ENCODE results near the gene TRAPPC3. TPM values are rescaled to one million over a fixed set of nuclear protein-coding genes. Genes with fewer than 3 reads are reported as not detected.
"Not testable (repeated sequence)": the region's sequence is repeated elsewhere in the genome, so short reads cannot be mapped to it uniquely, and the experiment has no call there.

Gene TRAPPC3
- polyA plus RNA-seq, 12 donors, result 25.8 to 46.5 (median 38.1) TPM; not detected in 1

GRCh38 chr1:36170643-36171412 lies 21.5 kb upstream of the TRAPPC3 start:
- DNase-seq, result no peak

GRCh38 chr1:36168514-36168913 lies 19.2 kb upstream of the TRAPPC3 start:
- no peak for DNase-seq

- no peak for DNase-seq
Observed at GRCh38 chr1:36166938-36167905, 17.9 kb upstream of the TRAPPC3 start.

- no peak for DNase-seq
Observed at GRCh38 chr1:36166136-36166535, 16.9 kb upstream of the TRAPPC3 start.

- no peak for DNase-seq
Observed at GRCh38 chr1:36165145-36165544, 15.9 kb upstream of the TRAPPC3 start.

- no peak for DNase-seq
Observed at GRCh38 chr1:36164361-36164760, 15.1 kb upstream of the TRAPPC3 start.

- DNase-seq, result no peak
Observed at GRCh38 chr1:36163426-36163825, 14.1 kb upstream of the TRAPPC3 start.

GRCh38 chr1:36162680-36163239 lies 13.5 kb upstream of the TRAPPC3 start:
- DNase-seq, result no peak

- no peak for DNase-seq
Observed at GRCh38 chr1:36161641-36162531, 12.6 kb upstream of the TRAPPC3 start.

- no peak for DNase-seq
Observed at GRCh38 chr1:36160949-36161485, 11.7 kb upstream of the TRAPPC3 start.

- DNase-seq, result no peak
Observed at GRCh38 chr1:36160388-36160948, 11.2 kb upstream of the TRAPPC3 start.

- DNase-seq, result no peak
Observed at GRCh38 chr1:36159614-36160387, 10.5 kb upstream of the TRAPPC3 start.

GRCh38 chr1:36158827-36159252 lies 9.6 kb upstream of the TRAPPC3 start:
- DNase-seq, result not testable (repeated sequence)

- DNase-seq, result no peak
Observed at GRCh38 chr1:36157973-36158826, 8.9 kb upstream of the TRAPPC3 start.

GRCh38 chr1:36157115-36157903 lies 8.0 kb upstream of the TRAPPC3 start:
- peak; percentile 74 for DNase-seq

- peak; percentile 77 for DNase-seq
Observed at GRCh38 chr1:36156329-36157114, 7.2 kb upstream of the TRAPPC3 start.

Data from muscle of arm (tissue), 12 donors.